Lower leg skin (tissue), 4 donors: Measurements from ENCODE around the gene POTEM. TPM values are rescaled to one million over a fixed set of nuclear protein-coding genes. Genes with fewer than 3 reads are reported as not detected.
"Not testable (repeated sequence)": the region's sequence is repeated elsewhere in the genome, so short reads cannot be mapped to it uniquely, and the experiment has no call there.

Experiments used
- DNase-seq, 2 donors: peaks; one replicate each; pipeline ENCODE4 v3.0.0-alpha.2; 2019; ENCODE audit warnings: low spot score in 2 of 2
- H3K4me3 ChIP-seq: fragments of 200-600 bp; sonication (generic); 2 replicates; pipeline ENCODE4 v1.5.1; 2017; ENCODE audit warnings: mild to moderate bottlenecking, low read depth; ENCODE audit not compliant: poor library complexity, severe bottlenecking
- WGBS, 2 donors: methylation state at CpG; one replicate each; pipeline ENCODE4 v1.1.5; 2018; 5-methylcytosine and 5-hydroxymethylcytosine counted together
- intact Hi-C: fragments of 100-400 bp; cut with DNase I; formaldehyde crosslinking; loops from one replicate; pipeline ENCODE4 v1.15.0; 2023; ENCODE audit warnings: low total_unique reads
- total RNA-seq, 4 donors: library from RNA; depleted of rRNA; stranded (reverse); fragments of >200 nt; gene quantifications; one replicate each; pipeline ENCODE4 v1.1.0, GENCODE V29; 2016

Gene POTEM
- total RNA-seq = under 1 TPM in 1 of 4 donors, not detected in 3; 0.15 TPM

- DNase-seq, intact Hi-C loops, H3K4me3 ChIP-seq: not testable (repeated sequence)
- WGBS, 2 donors = no CpG with 5 or more reads among the region's 13 CpGs
Measured at GRCh38 chr14:18967134-18967533, at the start of gene POTEM. Gene POTEM, plus strand, starts transcription at chr14:18967434. Its CDS starts 52 bp downstream, at chr14:18967486.

DNA sequence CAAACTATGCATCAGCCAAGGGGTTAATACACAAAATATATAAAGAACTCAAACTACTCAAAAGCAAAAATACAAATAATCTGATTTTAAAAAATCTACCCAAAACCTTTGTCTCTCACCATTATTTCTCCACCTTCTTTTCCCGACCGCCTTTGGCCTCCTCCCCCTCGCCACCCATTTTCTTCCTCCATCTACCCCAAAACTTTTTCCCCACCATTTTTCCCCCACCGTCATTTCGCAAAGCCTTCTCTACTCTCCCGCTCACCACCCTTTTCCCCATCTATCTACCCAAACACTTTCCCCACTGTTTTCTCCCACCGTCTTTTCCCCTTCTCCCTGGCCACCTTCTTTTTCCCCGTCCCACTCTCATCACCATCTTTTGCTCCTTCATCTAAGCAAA is 48.9 kb upstream of the POTEM start:
- H3K4me3 ChIP-seq, intact Hi-C loops, DNase-seq: not testable (repeated sequence)
- WGBS, 2 donors = 89% methylated on average over 6 of the region's 8 CpGs; no CpG with 5 or more reads in 1 of the 2 donors

- H3K4me3 ChIP-seq, intact Hi-C loops, DNase-seq: not testable (repeated sequence)
- 90% methylated on average over 5 of the region's 19 CpGs; no CpG with 5 or more reads in 1 of the 2 donors for WGBS, 2 donors
Measured at GRCh38 chr14:18920052-18920451, 47.2 kb upstream of the POTEM start.

DNA sequence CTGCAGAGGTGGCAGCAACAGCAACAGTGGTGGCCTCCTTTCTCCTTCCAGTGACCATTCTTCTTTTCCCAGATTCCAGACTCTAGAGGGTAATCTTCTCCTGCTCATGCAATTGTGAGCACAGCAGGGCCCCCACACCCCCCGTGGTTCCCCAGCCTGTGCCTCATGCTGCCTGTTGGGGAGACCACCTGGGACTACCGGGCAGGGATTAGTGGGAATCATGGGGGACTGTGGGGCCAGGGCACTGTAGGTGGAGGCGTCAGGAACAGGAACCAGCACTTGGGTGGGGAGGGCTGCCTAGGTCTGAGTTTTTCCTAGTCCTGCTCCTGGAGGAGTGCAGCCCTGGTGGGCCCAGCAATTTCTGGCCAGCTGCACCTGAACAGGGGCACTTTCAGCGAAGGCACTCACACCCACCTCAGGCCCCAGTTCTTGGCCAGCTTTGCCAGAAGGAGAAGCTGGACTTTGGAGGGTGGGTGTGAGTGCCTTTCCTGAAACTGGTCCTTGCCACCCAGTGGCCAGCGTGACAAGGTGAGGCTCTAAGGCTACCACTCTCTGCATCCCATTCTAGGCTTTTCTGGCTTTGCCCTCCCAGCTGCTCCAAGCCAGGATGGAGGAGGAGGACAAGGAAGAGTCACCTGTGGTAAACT is 46.1 kb upstream of the POTEM start:
- H3K4me3 ChIP-seq, intact Hi-C loops, DNase-seq: not testable (repeated sequence)
- WGBS, 2 donors = 67 to 79% methylated on average over 2 of the region's 5 CpGs

GRCh38 chr14:18936848-18937247 is 30.4 kb upstream of the POTEM start:
- H3K4me3 ChIP-seq, DNase-seq, intact Hi-C loops: not testable (repeated sequence)
- WGBS, 2 donors = 63% methylated on average over 4 of the region's 9 CpGs; no CpG with 5 or more reads in 1 of the 2 donors

DNA sequence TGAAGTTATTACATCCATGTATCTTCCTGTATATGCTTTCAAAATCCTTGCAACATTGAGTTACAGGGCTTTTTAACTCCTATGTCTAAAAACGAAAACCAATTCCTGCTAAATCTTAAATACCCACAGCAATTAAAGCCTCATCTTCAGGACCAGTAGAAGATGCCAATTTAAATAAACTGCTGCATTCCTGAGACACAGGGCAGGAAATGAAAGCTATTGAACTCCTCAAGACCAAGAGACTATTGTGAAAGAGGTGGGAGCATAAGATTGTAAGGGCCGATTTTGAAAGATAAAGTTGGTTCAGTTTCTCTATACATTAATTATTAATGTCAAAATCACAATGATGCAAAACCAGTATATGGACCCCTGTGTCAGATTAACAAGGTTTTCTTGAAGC is 28.5 kb upstream of the POTEM start:
- intact Hi-C loops, DNase-seq, H3K4me3 ChIP-seq: not testable (repeated sequence)
- no CpG with 5 or more reads among the region's 2 CpGs for WGBS, 2 donors

- H3K4me3 ChIP-seq, intact Hi-C loops: not testable (repeated sequence)
- 68 to 82% methylated on average over 4 to 5 of the region's 6 CpGs for WGBS, 2 donors
- DNase-seq = peak in 1 of 2 donors; percentile 68
Measured at GRCh38 chr14:18949939-18950338, 17.3 kb upstream of the POTEM start.

DNA sequence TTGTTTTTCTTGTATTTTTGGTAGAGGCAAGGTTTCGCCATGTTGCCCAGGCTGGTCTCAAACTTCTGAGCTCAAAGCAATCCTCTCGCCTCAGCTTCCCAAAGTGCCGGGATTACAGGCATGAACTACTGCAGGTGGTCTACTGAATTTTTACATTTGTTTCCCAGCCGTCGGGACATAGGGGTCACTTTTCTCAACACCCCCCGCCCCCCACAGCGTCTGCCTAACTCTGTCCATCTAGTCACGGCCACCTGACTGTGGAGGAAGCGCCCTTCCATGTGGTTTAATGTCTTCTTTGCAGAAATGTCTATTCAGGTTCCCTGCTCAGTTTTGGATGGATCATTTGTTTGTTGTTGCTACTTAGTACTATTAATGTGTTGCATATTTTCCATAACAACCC is 14.1 kb upstream of the POTEM start:
- WGBS, 2 donors = 77 to 84% methylated on average over 9 of the region's 9 CpGs
- intact Hi-C loops, H3K4me3 ChIP-seq: not testable (repeated sequence)
- peak; percentile 14 to 83 for DNase-seq

DNA sequence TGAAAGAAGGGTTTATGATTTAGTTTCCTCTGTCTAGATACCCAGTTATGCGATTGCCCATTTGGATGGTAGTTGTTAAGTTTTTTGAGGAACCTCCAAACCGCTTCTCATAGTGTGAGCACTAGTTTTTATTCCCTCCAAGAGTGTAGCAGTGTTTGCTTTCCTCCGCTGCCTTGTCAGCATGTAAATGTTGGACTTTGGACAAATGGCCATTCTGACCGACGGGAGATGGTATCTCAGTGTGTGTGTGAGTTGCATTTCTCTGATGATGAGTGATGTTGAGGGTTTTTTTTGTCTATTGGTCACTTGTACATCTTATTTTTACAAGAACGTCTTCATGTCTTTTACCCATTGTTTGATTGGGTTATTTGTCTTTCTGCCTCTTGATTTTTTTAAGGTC is 11.4 kb upstream of the POTEM start:
- H3K4me3 ChIP-seq, intact Hi-C loops, DNase-seq: not testable (repeated sequence)
- 76% methylated on average over 6 of the region's 6 CpGs for WGBS, 2 donors

- DNase-seq, H3K4me3 ChIP-seq, intact Hi-C loops: not testable (repeated sequence)
- WGBS, 2 donors = 45 to 60% methylated on average over 1 of the region's 2 CpGs
Measured at GRCh38 chr14:18961576-18961975, 5.7 kb upstream of the POTEM start.

GRCh38 chr14:18962143-18962542 is 5.1 kb upstream of the POTEM start:
- H3K4me3 ChIP-seq, intact Hi-C loops, DNase-seq: not testable (repeated sequence)
- WGBS, 2 donors = no CpG with 5 or more reads among the region's 6 CpGs

GRCh38 chr14:18963276-18963675 is 4.0 kb upstream of the POTEM start:
- intact Hi-C loops, H3K4me3 ChIP-seq: not testable (repeated sequence)
- 81 to 82% methylated on average over 1 to 6 of the region's 6 CpGs for WGBS, 2 donors
- DNase-seq = peak in 1 of 2 donors; percentile 60

GRCh38 chr14:18964878-18965277 is 2.4 kb upstream of the POTEM start:
- intact Hi-C loops, DNase-seq, H3K4me3 ChIP-seq: not testable (repeated sequence)
- no CpG with 5 or more reads among the region's 5 CpGs for WGBS, 2 donors

DNA sequence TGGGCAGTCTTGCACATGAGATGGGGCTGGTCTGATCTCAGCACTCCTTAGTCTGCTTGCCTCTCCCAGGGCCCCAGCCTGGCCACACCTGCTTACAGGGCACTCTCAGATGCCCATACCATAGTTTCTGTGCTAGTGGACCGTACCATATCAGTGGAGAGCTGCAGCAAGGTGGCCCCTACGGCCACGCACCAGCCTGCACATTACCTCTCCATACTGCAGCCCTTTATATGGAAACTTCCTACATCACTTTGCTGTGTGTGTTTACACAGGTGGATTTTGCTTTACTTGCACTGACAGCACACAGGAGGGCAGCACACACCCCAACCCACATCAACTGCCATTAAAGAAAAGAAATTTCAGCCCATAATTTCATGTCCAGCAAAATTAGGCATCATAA is 35.3 kb downstream of the POTEM start:
- intact Hi-C loops, DNase-seq, H3K4me3 ChIP-seq: not testable (repeated sequence)
- WGBS, 2 donors = 74 to 76% methylated on average over 3 of the region's 3 CpGs

- DNase-seq, intact Hi-C loops, H3K4me3 ChIP-seq: not testable (repeated sequence)
- WGBS, 2 donors = no CpG with 5 or more reads among the region's 9 CpGs
Measured at GRCh38 chr14:19006490-19006889, 39.3 kb downstream of the POTEM start.

- WGBS, 2 donors = 52% methylated on average over 2 of the region's 6 CpGs; no CpG with 5 or more reads in 1 of the 2 donors
- H3K4me3 ChIP-seq, DNase-seq, intact Hi-C loops: not testable (repeated sequence)
Measured at GRCh38 chr14:19007678-19008077, 40.4 kb downstream of the POTEM start.
